ENCODE results near the gene WDR4.

DNA sequence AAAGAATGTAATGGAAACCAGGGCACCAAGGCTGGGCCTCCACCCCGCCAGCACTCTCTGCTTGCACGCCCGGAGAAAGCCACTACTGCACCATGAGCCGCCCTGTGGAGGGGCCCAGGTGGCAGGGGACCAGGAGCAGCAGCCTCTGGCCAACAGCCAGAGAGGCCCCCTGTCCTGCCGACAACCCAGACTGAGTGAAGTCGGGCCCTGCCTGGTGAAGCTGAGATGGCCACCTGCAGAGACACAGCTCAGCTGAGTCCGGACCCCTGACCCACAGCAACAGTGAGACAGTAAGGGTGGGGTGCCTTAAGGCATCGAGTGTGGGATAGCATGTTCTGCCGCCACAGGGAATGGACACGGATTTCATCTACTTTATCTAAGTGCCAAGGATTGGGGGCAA is 28.9 kb downstream of the WDR4 start:
- no peak for TF ChIP-seq POLR2A (IDR thresholded peaks at IDR 0.05)
- no peak for TF ChIP-seq CTCF (IDR thresholded peaks at IDR 0.05)
- no peak for TF ChIP-seq EP300 (IDR thresholded peaks at IDR 0.05; ENCODE audit: low read depth)
- TF ChIP-seq POLR2AphosphoS5 (IDR thresholded peaks at IDR 0.05), result no peak

Data from transverse colon (tissue), 4 donors.